NCI-H1436 treated with DMSO at 0.1 percent for 48 hours (cell line): ENCODE data around the gene MAPK6.

ENCODE experiments used
- DNase-seq: peaks from one replicate; lab custom pipeline; 2025; lab: John Stamatoyannopoulos, UW

MAPK6 gene

DNA sequence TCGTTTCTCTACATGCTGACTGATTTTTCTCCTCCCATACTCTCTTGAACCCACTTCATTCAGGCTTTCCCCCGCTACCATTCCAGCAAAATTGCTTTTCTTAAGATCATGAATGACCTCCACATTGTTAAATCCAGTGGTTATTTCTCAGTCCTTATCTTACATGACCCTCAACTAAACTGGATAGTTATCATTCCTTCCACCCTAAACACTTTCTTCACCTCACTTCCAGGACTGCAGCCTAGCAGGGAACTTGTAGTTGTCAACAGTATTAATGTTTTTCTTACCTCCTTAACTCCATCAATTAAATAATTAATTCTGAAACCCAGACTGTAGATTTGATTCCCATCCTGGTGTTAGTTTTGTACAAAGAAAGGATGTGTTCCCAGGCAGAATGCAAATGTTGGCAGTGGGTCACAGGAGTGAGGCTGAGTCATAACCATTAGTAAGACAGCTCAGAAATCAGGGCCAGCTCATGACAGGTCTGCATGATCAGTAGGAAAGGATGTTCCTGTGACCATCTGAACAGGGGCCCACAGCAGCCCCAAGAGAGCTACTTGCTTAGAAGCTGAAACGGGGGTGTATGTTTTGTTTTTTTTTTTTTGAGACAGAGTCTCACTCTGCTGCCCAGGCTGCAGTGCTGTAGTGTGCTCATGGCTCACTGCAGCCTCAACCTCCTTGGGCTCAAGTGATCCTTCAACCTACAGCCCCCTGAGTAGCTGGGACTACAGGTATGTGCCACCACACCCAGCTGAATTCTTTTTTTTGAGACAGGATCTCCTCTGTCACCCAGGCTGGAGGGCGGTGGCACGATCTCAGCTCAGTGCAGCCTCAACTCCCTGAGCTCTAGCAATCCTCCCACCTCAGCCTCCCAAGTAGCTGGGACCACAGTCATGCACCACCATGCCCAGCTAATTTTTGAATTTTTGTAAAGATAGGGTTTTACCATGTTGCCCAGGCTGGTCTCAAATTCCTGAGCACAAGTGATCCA is 84.5 kb downstream of the MAPK6 start:
- DNase-seq = no peak

DNA sequence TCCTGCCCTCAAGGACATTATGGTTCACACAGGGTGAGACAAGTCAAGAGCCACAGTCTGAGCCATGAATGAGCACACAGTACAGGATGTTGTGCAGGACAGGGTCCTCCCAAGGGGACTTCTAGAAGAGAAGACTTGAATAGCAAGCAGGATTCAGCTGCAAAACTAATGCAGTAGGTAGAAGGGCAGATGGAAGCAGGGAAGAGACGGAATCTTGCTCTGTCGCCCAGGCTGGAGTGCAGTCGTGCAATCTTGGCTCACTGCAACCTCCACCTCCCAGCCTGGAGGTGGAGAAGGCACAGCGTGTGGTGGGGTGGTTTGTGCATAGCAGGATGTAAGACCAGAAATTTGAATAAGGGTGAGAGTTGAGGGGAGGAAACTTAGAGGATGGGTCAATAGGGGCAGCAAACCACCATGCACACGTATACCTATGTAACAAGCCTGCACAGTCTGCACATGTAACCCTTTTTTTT is 85.5 kb downstream of the MAPK6 start:
- no peak for DNase-seq

- no peak for DNase-seq
These were observed 86.8 kb downstream of the MAPK6 start for GRCh38 chr15:52105846-52106245.

DNA sequence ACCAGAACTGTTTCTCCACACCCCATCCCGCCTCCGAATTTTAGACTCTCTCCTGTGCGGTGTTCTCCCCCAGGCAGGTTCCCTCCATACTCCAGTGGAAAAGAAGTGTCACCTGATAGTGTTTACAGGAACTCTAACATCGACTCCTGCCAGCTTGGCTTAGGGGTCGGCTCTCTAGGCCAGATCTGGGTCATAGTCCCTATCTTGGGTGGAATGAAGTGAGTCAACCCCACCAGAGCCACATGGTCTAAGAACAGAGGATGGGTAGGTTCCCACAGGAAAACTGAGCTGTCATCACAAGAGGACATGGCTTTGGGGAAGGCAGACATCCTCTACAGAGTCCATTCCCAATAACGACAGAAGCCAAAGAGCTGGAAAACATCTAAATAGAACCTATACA is 87.6 kb downstream of the MAPK6 start:
- DNase-seq = no peak

DNA sequence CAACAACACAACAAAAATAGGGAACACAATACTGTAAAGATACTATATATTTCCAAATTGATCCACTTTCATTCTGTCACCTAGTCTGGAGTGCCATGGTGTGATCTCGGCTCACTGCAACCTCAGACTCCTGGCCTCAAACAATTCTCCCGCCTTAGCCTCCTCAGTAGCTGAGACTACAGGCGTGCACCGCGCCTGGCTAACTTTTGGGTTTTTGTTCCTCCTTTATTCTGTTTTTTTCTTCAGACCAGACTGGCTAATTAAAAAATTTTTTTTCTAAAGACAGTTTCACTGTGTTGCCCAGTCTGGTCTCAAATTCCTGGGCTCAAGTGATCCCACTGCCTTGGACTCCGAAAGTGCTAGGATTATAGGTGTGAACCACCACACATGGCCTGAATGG is 88.2 kb downstream of the MAPK6 start:
- DNase-seq = no peak

- DNase-seq = no peak
These were observed 90.8 kb downstream of the MAPK6 start for GRCh38 chr15:52109559-52110451.

DNA sequence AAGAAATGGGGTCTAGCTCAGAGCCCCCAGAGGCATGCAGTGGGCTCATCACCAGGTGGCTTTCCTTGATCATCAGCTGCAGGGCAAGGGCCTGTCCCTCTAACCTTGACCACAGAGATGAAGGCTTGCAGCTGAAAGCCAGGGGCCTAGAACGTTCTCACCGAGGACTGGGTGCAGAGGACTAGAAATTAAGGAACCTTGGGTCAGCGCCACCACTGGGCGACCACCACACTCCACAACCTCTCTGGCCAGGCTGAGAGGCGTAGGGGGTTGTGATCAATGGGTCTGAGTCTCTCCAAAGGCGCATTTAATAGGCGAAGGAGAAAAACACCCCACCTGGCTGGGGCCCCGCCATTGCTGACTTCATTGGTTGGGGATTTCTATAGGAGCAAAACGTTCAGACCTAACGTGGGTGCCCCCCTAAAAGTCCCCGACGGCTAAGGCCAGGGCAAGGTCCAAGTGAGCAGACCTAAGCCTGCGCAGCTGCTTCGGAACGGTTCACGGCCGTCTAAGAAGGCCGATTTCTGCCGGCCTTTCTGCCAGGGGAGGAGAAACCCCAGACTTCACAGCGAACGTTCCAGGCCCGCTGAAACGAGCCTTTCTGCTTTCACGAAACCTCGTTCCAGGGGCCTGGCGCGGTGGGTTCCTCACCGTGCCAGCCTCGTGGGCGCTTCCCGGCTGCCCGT is 92.6 kb downstream of the MAPK6 start:
- DNase-seq = no peak

DNA sequence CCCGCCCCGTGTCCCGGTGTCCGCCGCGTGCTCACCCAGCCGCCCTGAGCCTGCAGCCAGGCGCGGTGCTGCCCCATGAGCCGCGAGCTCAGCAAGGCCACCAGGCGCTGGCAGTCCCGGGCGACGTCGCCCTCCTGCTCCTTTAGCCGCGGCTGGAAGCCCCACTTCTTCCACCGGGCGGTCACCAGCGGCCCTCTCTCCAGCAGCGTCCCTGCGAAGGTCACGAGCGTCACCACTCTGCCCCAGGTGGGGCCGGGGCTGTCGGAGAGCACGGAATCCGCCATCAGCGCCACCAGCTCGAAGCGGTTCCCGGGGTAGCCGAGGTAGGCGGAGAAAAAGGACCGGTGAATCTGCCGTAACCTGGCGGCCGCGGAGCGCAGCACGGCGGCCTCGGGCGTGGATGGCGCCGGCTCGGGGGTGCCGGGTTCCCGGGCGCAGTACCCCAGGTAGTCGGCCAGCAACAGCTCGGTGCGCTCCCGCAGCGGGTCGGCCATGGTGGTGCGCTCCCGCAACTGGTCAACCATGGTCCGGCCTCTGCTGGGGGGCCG is 93.3 kb downstream of the MAPK6 start:
- no peak for DNase-seq

GRCh38 chr15:52113235-52113634 is 94.2 kb downstream of the MAPK6 start:
- no peak for DNase-seq

DNA sequence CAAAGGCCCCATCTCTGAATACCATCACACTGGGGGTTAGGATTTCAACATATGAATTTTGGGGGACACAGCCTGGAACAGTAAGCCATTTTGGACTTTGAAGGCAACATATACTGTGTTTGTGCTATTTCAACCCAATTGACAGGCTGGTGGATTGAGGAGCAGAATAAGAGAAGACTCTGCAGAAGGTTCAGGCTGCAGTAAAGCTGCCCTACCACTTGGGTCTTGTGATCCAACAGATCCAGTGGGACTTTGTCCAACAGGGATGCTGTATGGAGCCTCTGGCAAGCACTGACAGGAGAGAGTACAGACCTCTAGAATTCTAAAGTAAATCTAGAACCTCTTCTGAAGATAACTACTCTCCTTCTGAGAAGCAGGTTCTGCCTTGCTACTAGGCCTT is 94.7 kb downstream of the MAPK6 start:
- DNase-seq = no peak

- DNase-seq = no peak
These were observed 95.4 kb downstream of the MAPK6 start for GRCh38 chr15:52114261-52115055.

GRCh38 chr15:52115598-52116427 is 96.8 kb downstream of the MAPK6 start:
- DNase-seq = no peak
